HCT116 (cell line): ENCODE results near the gene STRN3. TPM values are rescaled to one million over a fixed set of nuclear protein-coding genes. Genes with fewer than 3 reads are reported as not detected.

Experiments used
- ATAC-seq: fragments of 200-7000 bp; cut with Tn5 transposase; 2 replicates; pipeline ENCODE4 v1.9.1; 2020; ENCODE audit warnings: mild to moderate bottlenecking, moderate library complexity
- BruUV-seq: library from RNA; stranded (reverse); fragments of 400-500 nt; replicated peaks from 2 replicates; lab custom pipeline; 2021; lab: Mats Ljungman, UMichigan
- CTCF ChIA-PET: fragments of 300-600 bp; sonication (Branson Sonifier 250); formaldehyde crosslinking; loops from one replicate; lab custom pipeline; 2021; ENCODE audit warnings: antibody characterized with exemption; lab: Charles Lee
- POLR2A ChIA-PET: fragments of 300-600, 350-600 bp; sonication (Branson Sonifier 250); formaldehyde crosslinking; loops from one replicate; lab custom pipeline; 2021; ENCODE audit warnings: antibody characterized with exemption; lab: Charles Lee
- RAD21 ChIA-PET, 2 experiments: fragments of 300-600 bp; sonication (Branson Sonifier 250); formaldehyde crosslinking; loops; one replicate each; lab custom pipeline; 2023; ENCODE audit warnings: low total read pairs in 2 of 2; ENCODE audit not compliant: uncharacterized antibody in 2 of 2, unreplicated experiment in 2 of 2, low non-redundant PET in 1 of 2; lab: Charles Lee
- DNase-seq: peaks from one replicate; pipeline ENCODE4 v3.0.0-alpha.2; 2010; ENCODE audit warnings: low read depth, low spot score
- H2AFZ ChIP-seq: fragments of 200-600 bp; shearing (Covaris generic), sonication (generic); 2 replicates; pipeline ENCODE4 v1.6.1; 2017; ENCODE audit warnings: low read depth, mixed run types, mixed read lengths, antibody characterized with exemption, low read length; ENCODE audit not compliant: poor library complexity, severe bottlenecking
- H3K27ac ChIP-seq: 2 replicates; pipeline ENCODE4 v1.5.1; 2012; ENCODE audit warnings: low read depth, low read length
- H3K27me3 ChIP-seq: fragments of 200-600 bp; sonication (generic); 2 replicates; pipeline ENCODE4 v1.6.1; 2016; ENCODE audit warnings: mixed run types, low read length, mixed read lengths; ENCODE audit not compliant: insufficient read depth
- H3K36me3 ChIP-seq, 2 experiments: fragments of 200-500 bp in 1 of 2; fragments of 200-600 bp in 1 of 2; sonication (Bioruptor generic) in 1 of 2; sonication (generic) in 1 of 2; 2 replicates each; pipeline versions ENCODE4 v1.5.1 to v1.6.1; 2014 to 2016; ENCODE audit warnings: low read length in 2 of 2, inconsistent platforms in 1 of 2, mixed read lengths in 1 of 2, mixed run types in 1 of 2; ENCODE audit not compliant: insufficient read depth in 2 of 2, control insufficient read depth in 1 of 2
- H3K4me1 ChIP-seq, 2 experiments: fragments of 200-600 bp in 1 of 2; sonication (generic) in 1 of 2; 2 replicates each; pipeline versions ENCODE4 v1.5.1 to v1.6.1; 2012 to 2017; ENCODE audit warnings: low read length in 2 of 2, inconsistent platforms in 1 of 2, mild to moderate bottlenecking in 1 of 2, mixed read lengths in 1 of 2, mixed run types in 1 of 2, moderate library complexity in 1 of 2; ENCODE audit not compliant: insufficient read depth in 2 of 2, control insufficient read depth in 1 of 2
- H3K4me2 ChIP-seq: fragments of 200-600 bp; sonication (generic); 2 replicates; pipeline ENCODE4 v1.6.1; 2017; ENCODE audit warnings: mixed run types, low read length, mixed read lengths
- H3K4me3 ChIP-seq, 2 experiments: fragments of 200-600 bp in 1 of 2; sonication (generic) in 1 of 2; replicated peaks in 1 of 2; 2 replicates each; pipeline ENCODE4 v1.5.1; 2011 to 2016; ENCODE audit warnings: low read length in 2 of 2, control low read depth in 1 of 2, low read depth in 1 of 2, mild to moderate bottlenecking in 1 of 2, mixed read lengths in 1 of 2, mixed run types in 1 of 2
- H3K79me2 ChIP-seq: fragments of 200-600 bp; sonication (generic); 2 replicates; pipeline ENCODE4 v1.6.1; 2017; ENCODE audit warnings: mild to moderate bottlenecking, mixed run types, low read length, moderate library complexity, mixed read lengths; ENCODE audit not compliant: insufficient read depth
- H3K9ac ChIP-seq: fragments of 200-600 bp; sonication (generic); 2 replicates; pipeline ENCODE4 v1.6.1; 2016; ENCODE audit warnings: low read length, mixed read lengths
- H3K9me2 ChIP-seq: fragments of 200-600 bp; sonication (generic), shearing (Covaris generic); 2 replicates; pipeline ENCODE4 v1.6.1; 2017; ENCODE audit warnings: mixed run types, mild to moderate bottlenecking, moderate library complexity; ENCODE audit not compliant: insufficient read depth
- H3K9me3 ChIP-seq, 2 experiments: fragments of 200-500 bp in 1 of 2; fragments of 200-600 bp in 1 of 2; sonication (Bioruptor generic) in 1 of 2; sonication (generic) in 1 of 2; 2 replicates each; pipeline ENCODE4 v1.6.1; 2014 to 2017; ENCODE audit warnings: low read length in 2 of 2, mixed read lengths in 2 of 2, inconsistent platforms in 1 of 2, low read depth in 1 of 2, mild to moderate bottlenecking in 1 of 2, mixed run types in 1 of 2, moderate library complexity in 1 of 2; ENCODE audit not compliant: control insufficient read depth in 1 of 2, insufficient read depth in 1 of 2
- H4K20me1 ChIP-seq: fragments of 200-600 bp; sonication (generic), shearing (Covaris generic); 2 replicates; pipeline ENCODE4 v1.6.1; 2017; ENCODE audit warnings: mixed run types, mild to moderate bottlenecking, moderate library complexity; ENCODE audit not compliant: insufficient read depth
- ATF3 ChIP-seq: IDR thresholded peaks from 2 replicates; pipeline ENCODE4 v1.6.1; 2012
- CEBPB ChIP-seq: IDR thresholded peaks from 2 replicates; pipeline ENCODE4 v1.6.1; 2012; ENCODE audit warnings: low read depth
- CTCF ChIP-seq, 3 experiments: fragments of 200-600 bp in 1 of 3; sonication (generic) in 1 of 3; IDR thresholded peaks in 2 of 3; conservative IDR thresholded peaks in 1 of 3; 2 replicates each; pipeline ENCODE4 v1.5.1; 2012 to 2017; ENCODE audit warnings: low read depth in 2 of 3, low read length in 2 of 3, antibody characterized with exemption in 1 of 3, borderline replicate concordance in 1 of 3, control low read depth in 1 of 3, mild to moderate bottlenecking in 1 of 3, mixed read lengths in 1 of 3, mixed run types in 1 of 3, moderate library complexity in 1 of 3; ENCODE audit not compliant: insufficient read depth in 1 of 3
- EGR1 ChIP-seq: IDR thresholded peaks from 2 replicates; pipeline ENCODE4 v1.6.1; 2012; ENCODE audit warnings: low read depth
- ELF1 ChIP-seq: IDR thresholded peaks from 2 replicates; pipeline ENCODE4 v1.6.1; 2012; ENCODE audit warnings: low read depth, borderline replicate concordance
- EZH2 ChIP-seq: fragments of 200-600 bp; sonication (generic); IDR thresholded peaks from 2 replicates; pipeline ENCODE4 v1.6.1; 2017; ENCODE audit warnings: antibody characterized with exemption, mixed run types
- FOSL1 ChIP-seq: IDR thresholded peaks from 2 replicates; pipeline ENCODE4 v1.6.1; 2012; ENCODE audit warnings: low read depth
- MAX ChIP-seq: IDR thresholded peaks from 2 replicates; pipeline ENCODE4 v1.6.1; 2012
- POLR2A ChIP-seq: IDR thresholded peaks from 2 replicates; pipeline ENCODE4 v1.7.0; 2011; ENCODE audit warnings: borderline replicate concordance; ENCODE audit not compliant: insufficient read depth, insufficient read length; ENCODE audit errors: extremely low read depth
- POLR2AphosphoS5 ChIP-seq: IDR thresholded peaks from 2 replicates; pipeline ENCODE4 v1.6.1; 2011; ENCODE audit warnings: mild to moderate bottlenecking, low read depth, low read length, moderate library complexity
- REST ChIP-seq: IDR thresholded peaks from 2 replicates; pipeline ENCODE4 v1.6.1; 2012; ENCODE audit warnings: low read depth
- SIN3A ChIP-seq: IDR thresholded peaks from 2 replicates; pipeline ENCODE4 v1.6.1; 2012; ENCODE audit warnings: low read depth
- SRF ChIP-seq: IDR thresholded peaks from 2 replicates; pipeline ENCODE4 v1.6.1; 2012; ENCODE audit warnings: low read depth
- TCF7L2 ChIP-seq: IDR thresholded peaks from 2 replicates; pipeline ENCODE4 v1.7.0; 2011; ENCODE audit warnings: borderline replicate concordance, inconsistent platforms; ENCODE audit not compliant: insufficient read depth, insufficient read length; ENCODE audit errors: extremely low read depth
- YY1 ChIP-seq: IDR thresholded peaks from 2 replicates; pipeline ENCODE4 v1.6.1; 2011; ENCODE audit warnings: low read length, low read depth, moderate library complexity, mild to moderate bottlenecking; ENCODE audit not compliant: insufficient replicate concordance; ENCODE audit errors: extremely low read depth
- ZBTB33 ChIP-seq: IDR thresholded peaks from 2 replicates; pipeline ENCODE4 v1.6.1; 2011; ENCODE audit warnings: mild to moderate bottlenecking, low read length, moderate library complexity; ENCODE audit not compliant: insufficient replicate concordance; ENCODE audit errors: extremely low read depth
- ZFX ChIP-seq: fragments of 450-650 bp; IDR thresholded peaks from 2 replicates; pipeline ENCODE4 v1.6.1; 2017
- ZNF274 ChIP-seq: fragments of 200-500 bp; sonication (Bioruptor generic); IDR thresholded peaks from 2 replicates; pipeline ENCODE4 v1.6.1; 2014; ENCODE audit warnings: mild to moderate bottlenecking, low read depth, low read length, inconsistent platforms
- intact Hi-C: fragments of 100-400 bp; cut with micrococcal nuclease; formaldehyde crosslinking; loops from 2 replicates; pipeline ENCODE4 v1.10.0; 2022
- total RNA-seq: library from RNA; stranded (reverse); gene quantifications from one replicate; pipeline ENCODE4 v1.2.1, GENCODE V29; 2021; ENCODE audit not compliant: unreplicated experiment

Gene STRN3
- total RNA-seq, 1 experiment from 2014 or later, result 43.4 TPM

- no peaks in the 10 kb centered on the region for H3K9me2 ChIP-seq
- H3K9ac ChIP-seq, result no peak overlapping the region
- H3K9me3 ChIP-seq, result no peaks in the 10 kb centered on the region
- no peaks in the 10 kb centered on the region for H3K79me2 ChIP-seq
- RAD21 ChIA-PET, result no interaction called here
- CTCF ChIA-PET, result no interaction called here
- peaks cover 0 to 5% of the 10 kb centered on the region in 2 experiments; a peak in 1 of 4 replicates for H3K36me3 ChIP-seq
- TF ChIP-seq ZBTB33 (no peak), ZNF274 (no peak), EGR1 (no peak), TCF7L2 (no peak), REST (no peak), POLR2AphosphoS5 (no peak), POLR2A (no peak), ELF1 (no peak), YY1 (no peak), CTCF (IDR thresholded peaks at IDR 0.05 in 2 of 3, conservative IDR thresholded peaks at IDR 0.05 in 1 of 3; ENCODE audit: borderline replicate concordance in 1 of 3, insufficient read depth in 1 of 3, low read depth in 2 of 3, low read length in 2 of 3) (no peak), ZFX (no peak), CEBPB (no peak), SIN3A (no peak), EZH2 (no peak), FOSL1 (no peak), ATF3 (no peak), MAX (no peak), SRF (no peak)
- no peak overlapping the region for H3K27ac ChIP-seq
- intact Hi-C loops, result no loop called here
- H3K27me3 ChIP-seq, result no peaks in the 10 kb centered on the region
- ATAC-seq (no peak), DNase-seq (no peak)
- no peak overlapping the region for H3K4me2 ChIP-seq
- POLR2A ChIA-PET, result no interaction called here
- no peaks in the 10 kb centered on the region for H4K20me1 ChIP-seq
- BruUV-seq, result no TSS peak
- no peak overlapping the region for H3K4me3 ChIP-seq
- H3K4me1 ChIP-seq, result no peaks in the 10 kb centered on the region
- H2AFZ ChIP-seq, result no peak overlapping the region
Measured at GRCh38 chr14:30884901-30885300, 141.3 kb downstream of the STRN3 start.
